Stomach (tissue), 9 donors: ENCODE data around the gene MYO9A. TPM values are rescaled to one million over a fixed set of nuclear protein-coding genes. Genes with fewer than 3 reads are reported as not detected.

ENCODE experiments used
- DNase-seq, 2 donors: peaks; one replicate each; pipeline versions ENCODE4 v3.0.0 to v3.0.0-alpha.2; 2013 to 2019
- H3K27ac ChIP-seq, 5 donors: fragments of 200-600 bp in 4 of 5; sonication (generic) in 4 of 5; one replicate each; pipeline ENCODE4 v1.5.1; 2013 to 2019; ENCODE audit warnings: mild to moderate bottlenecking in 1 of 5, moderate library complexity in 1 of 5
- H3K27me3 ChIP-seq, 3 donors: fragments of 200-600 bp; sonication (generic); one replicate each; pipeline ENCODE4 v1.5.1; 2017 to 2019; ENCODE audit warnings: mixed run types in 1 of 3
- H3K36me3 ChIP-seq, 4 donors: fragments of 200-600 bp; sonication (generic); 1 replicate in 3 of 4; 2 replicates in 1 of 4; pipeline ENCODE4 v1.5.1; 2016 to 2019
- H3K4me1 ChIP-seq, 4 donors: fragments of 200-600 bp; sonication (generic); one replicate each; pipeline ENCODE4 v1.5.1; 2016 to 2019
- H3K4me3 ChIP-seq, 4 donors: fragments of 200-600 bp; sonication (generic) in 3 of 4; one replicate each; pipeline ENCODE4 v1.5.1; 2016 to 2019; ENCODE audit warnings: mild to moderate bottlenecking in 1 of 4
- H3K9me3 ChIP-seq, 4 donors: fragments of 200-600 bp; sonication (generic); one replicate each; pipeline ENCODE4 v1.5.1; 2016 to 2019
- EP300 ChIP-seq: sonication (generic); formaldehyde crosslinking; IDR thresholded peaks from one replicate; pipeline ENCODE4 v1.6.1; 2017; ENCODE audit warnings: antibody characterized with exemption
- POLR2A ChIP-seq, 4 donors: fragments of 450-650 bp; IDR thresholded peaks; one replicate each; pipeline ENCODE4 v1.6.1; 2016; ENCODE audit warnings: antibody characterized with exemption in 4 of 4, control low read depth in 2 of 4, mild to moderate bottlenecking in 1 of 4, moderate library complexity in 1 of 4
- POLR2AphosphoS5 ChIP-seq, 3 donors: sonication (generic); formaldehyde crosslinking; IDR thresholded peaks; one replicate each; pipeline ENCODE4 v1.6.1; 2016; ENCODE audit warnings: antibody characterized with exemption in 3 of 3
- WGBS, 5 donors: extraction: QIAGEN DNeasy Blood & Tissue Kit in 3 of 5; methylation state at CpG; one replicate each; pipeline versions ENCODE4 v1.1.5 to v1.1.7; 2013 to 2018; 5-methylcytosine and 5-hydroxymethylcytosine counted together
- intact Hi-C: fragments of 100-400 bp; cut with DNase I; formaldehyde crosslinking; loops from one replicate; pipeline ENCODE4 v1.15.1; 2023; ENCODE audit warnings: low total_unique reads
- polyA plus RNA-seq, 3 donors: library from polyadenylated mRNA; stranded (reverse); fragments of 200-250 nt; gene quantifications; one replicate each; pipeline ENCODE4 v1.2.3, GENCODE V29; 2013
- total RNA-seq, 5 donors: library from RNA; depleted of rRNA; stranded (reverse); fragments of >200 nt; gene quantifications; one replicate each; pipeline versions ENCODE4 v1.1.0 to v1.2.3, GENCODE V29; 2014 to 2016
- TF ChIP-seq, protein P1 (sequence below), 7 experiments: fragments of 450-650 bp in 4 of 7; fragments of 200-600 bp in 3 of 7; sonication (generic) in 3 of 7; IDR thresholded peaks; one replicate each; pipeline ENCODE4 v1.5.1; 2016 to 2019; ENCODE audit warnings: antibody characterized with exemption in 7 of 7, control low read depth in 2 of 7, mild to moderate bottlenecking in 1 of 7
- donor health status: healthy with polysubstance abuse.
- donor health status: Bipolar disorder and iron deficiency.
- donor health status: healthy.

Gene MYO9A
- total and polyA plus RNA-seq, 8 donors: 2.2 to 120 (median 39.0) TPM

DNA sequence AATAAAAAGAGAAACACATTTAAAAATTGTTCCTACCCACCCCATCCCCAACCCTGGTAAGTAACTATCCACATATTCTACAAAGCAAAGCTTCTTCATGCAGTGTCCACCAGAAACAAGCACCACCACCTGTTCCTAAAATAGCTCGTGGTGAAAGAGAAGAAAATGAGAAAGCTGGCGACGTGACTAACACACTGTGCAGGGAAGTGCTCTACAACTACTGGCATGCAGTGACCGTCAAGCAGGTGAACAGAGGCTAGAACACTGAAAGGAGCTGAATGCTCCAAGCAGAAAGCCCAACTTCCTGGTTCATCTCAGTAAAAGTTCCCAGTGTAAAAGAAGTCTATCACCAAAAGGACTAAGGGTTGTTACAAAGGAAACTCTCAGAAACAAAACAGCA lies 226.9 kb downstream of the MYO9A start:
- Histone ChIP-seq H3K27ac (no peak overlapping the region), H3K9me3 (no peaks in the 10 kb centered on the region), H3K4me3 (no peak overlapping the region), H3K4me1 (no peaks in the 10 kb centered on the region), H3K36me3 (peaks cover 6 to 47% (median 35%) of the 10 kb centered on the region in 4 donors), H3K27me3 (no peaks in the 10 kb centered on the region)
- TF ChIP-seq POLR2A (IDR thresholded peaks at IDR 0.05) (no peak), POLR2AphosphoS5 (IDR thresholded peaks at IDR 0.05) (no peak), EP300 (no peak)
- TF ChIP-seq, protein P1, sequence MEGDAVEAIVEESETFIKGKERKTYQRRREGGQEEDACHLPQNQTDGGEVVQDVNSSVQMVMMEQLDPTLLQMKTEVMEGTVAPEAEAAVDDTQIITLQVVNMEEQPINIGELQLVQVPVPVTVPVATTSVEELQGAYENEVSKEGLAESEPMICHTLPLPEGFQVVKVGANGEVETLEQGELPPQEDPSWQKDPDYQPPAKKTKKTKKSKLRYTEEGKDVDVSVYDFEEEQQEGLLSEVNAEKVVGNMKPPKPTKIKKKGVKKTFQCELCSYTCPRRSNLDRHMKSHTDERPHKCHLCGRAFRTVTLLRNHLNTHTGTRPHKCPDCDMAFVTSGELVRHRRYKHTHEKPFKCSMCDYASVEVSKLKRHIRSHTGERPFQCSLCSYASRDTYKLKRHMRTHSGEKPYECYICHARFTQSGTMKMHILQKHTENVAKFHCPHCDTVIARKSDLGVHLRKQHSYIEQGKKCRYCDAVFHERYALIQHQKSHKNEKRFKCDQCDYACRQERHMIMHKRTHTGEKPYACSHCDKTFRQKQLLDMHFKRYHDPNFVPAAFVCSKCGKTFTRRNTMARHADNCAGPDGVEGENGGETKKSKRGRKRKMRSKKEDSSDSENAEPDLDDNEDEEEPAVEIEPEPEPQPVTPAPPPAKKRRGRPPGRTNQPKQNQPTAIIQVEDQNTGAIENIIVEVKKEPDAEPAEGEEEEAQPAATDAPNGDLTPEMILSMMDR (IDR thresholded peaks at IDR 0.05): no peak
- peak in 1 of 2 donors; percentile 4 for DNase-seq
- WGBS, 5 donors: 42 to 63% (median 55%) methylated on average over 4 of the region's 4 CpGs
- intact Hi-C loops: no loop called here

DNA sequence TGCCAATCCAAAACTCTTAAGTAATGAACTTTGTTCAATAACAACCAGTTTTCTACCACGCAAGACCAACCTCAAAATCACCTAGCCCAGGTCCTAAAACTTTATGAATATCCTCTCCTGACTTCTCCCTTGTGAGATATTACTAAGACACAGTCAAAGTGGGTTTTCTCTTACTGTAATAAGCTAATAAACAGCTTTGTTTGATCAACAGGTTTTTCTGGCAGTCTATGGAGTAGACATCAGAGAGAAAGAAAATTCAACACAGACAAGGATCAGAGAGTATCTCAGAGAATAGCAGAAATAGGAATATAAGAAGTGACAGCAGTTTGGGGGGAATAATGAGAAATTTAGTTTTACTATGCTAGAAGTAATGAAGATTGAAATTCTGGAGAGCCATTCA lies 228.0 kb downstream of the MYO9A start:
- intact Hi-C loops: no loop called here
- peaks cover 6 to 54% (median 38%) of the 10 kb centered on the region in 4 donors for H3K36me3 ChIP-seq
- H3K4me1 ChIP-seq: no peaks in the 10 kb centered on the region
- no peak for DNase-seq
- H3K4me3 ChIP-seq: no peak overlapping the region
- no peak overlapping the region for H3K27ac ChIP-seq
- 93 to 100% (median 98%) methylated on average over 1 of the region's 1 CpG for WGBS, 5 donors
- H3K27me3 ChIP-seq: no peaks in the 10 kb centered on the region
- no peaks in the 10 kb centered on the region for H3K9me3 ChIP-seq
- TF ChIP-seq, protein P1 (IDR thresholded peaks at IDR 0.05): no peak
- TF ChIP-seq POLR2A (IDR thresholded peaks at IDR 0.05) (no peak), POLR2AphosphoS5 (IDR thresholded peaks at IDR 0.05) (no peak), EP300 (no peak)

DNA sequence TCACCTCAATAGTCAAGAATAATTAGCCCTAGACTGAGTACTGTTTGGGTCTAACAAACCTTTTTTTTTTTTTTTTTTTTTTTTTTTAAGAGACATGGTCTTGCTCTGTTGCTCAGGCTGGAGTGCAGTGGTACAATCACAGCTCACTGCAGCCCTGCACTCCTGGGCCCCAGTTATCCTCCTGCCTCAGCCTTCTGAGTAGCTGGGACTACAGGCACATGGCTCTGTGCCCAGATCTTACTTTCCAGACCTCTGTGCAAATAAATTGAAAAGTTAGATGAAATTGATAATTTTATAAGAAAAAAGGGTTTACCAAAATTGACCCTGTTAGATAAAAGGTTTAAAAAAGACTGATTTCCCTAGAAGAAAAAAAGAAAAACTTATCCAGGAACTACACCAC lies 228.6 kb downstream of the MYO9A start:
- TF ChIP-seq, protein P1 (IDR thresholded peaks at IDR 0.05): no peak
- TF ChIP-seq EP300 (no peak), POLR2A (IDR thresholded peaks at IDR 0.05) (no peak), POLR2AphosphoS5 (IDR thresholded peaks at IDR 0.05) (no peak)
- H3K4me1 ChIP-seq: no peaks in the 10 kb centered on the region
- peaks cover 6 to 53% (median 39%) of the 10 kb centered on the region in 4 donors for H3K36me3 ChIP-seq
- H3K4me3 ChIP-seq: no peak overlapping the region
- DNase-seq: peak in 1 of 2 donors; percentile 4
- no peaks in the 10 kb centered on the region for H3K9me3 ChIP-seq
- H3K27me3 ChIP-seq: no peaks in the 10 kb centered on the region
- intact Hi-C loops: no loop called here
- H3K27ac ChIP-seq: no peak overlapping the region

DNA sequence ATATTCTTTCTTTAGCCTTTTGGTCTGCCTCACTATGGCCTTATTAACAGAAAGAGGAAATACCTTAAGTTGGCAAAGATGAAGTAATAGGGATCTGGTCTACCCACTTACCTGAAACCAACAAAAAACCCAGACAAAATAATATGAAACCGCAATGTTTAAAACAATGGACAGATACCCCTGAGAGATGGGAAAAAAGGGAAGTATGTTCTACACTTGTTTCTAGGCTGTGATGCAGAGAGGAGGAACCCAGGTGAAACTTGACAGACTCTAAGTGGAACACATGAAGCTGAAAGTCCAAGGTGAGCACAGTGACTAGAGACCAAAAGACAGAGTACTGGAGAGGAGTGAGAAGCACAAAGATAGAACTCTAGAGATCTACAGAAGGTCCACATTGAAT lies 229.2 kb downstream of the MYO9A start:
- Histone ChIP-seq H3K36me3 (peaks cover 6 to 47% (median 39%) of the 10 kb centered on the region in 4 donors), H3K4me1 (no peaks in the 10 kb centered on the region), H3K4me3 (no peak overlapping the region), H3K9me3 (no peaks in the 10 kb centered on the region), H3K27ac (no peak overlapping the region), H3K27me3 (no peaks in the 10 kb centered on the region)
- 91 to 100% (median 98%) methylated on average over 1 of the region's 1 CpG for WGBS, 5 donors
- intact Hi-C loops: no loop called here
- TF ChIP-seq POLR2AphosphoS5 (IDR thresholded peaks at IDR 0.05) (no peak), POLR2A (IDR thresholded peaks at IDR 0.05) (no peak)
- DNase-seq: no peak

DNA sequence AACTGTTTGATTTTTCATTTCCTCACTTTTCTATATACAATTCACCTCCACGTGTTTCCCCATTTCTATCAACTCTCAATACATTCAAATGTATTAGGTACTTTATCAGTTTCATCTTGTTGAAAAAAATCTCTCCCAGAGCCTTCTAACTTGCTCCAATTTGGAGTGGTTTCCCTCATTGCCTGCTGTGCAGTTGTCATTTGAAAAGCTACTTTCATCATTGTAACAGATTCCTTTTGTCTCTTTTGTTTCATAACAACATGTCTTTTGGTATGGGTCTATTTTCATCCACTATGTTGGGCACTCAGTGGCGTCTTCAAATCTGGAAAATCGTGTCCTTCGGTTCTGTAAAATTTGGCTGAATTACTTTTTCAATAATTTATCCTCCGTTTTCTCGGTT lies 232.6 kb downstream of the MYO9A start:
- no peak for TF ChIP-seq POLR2AphosphoS5 (IDR thresholded peaks at IDR 0.05)
- TF ChIP-seq, protein P1 (IDR thresholded peaks at IDR 0.05): no peak
- intact Hi-C loops: no loop called here
- Histone ChIP-seq H3K4me1 (no peaks in the 10 kb centered on the region), H3K4me3 (no peak overlapping the region), H3K27me3 (no peaks in the 10 kb centered on the region), H3K27ac (no peak overlapping the region), H3K9me3 (no peaks in the 10 kb centered on the region), H3K36me3 (peaks cover 6 to 58% (median 54%) of the 10 kb centered on the region in 4 donors)
- no peak for DNase-seq
- 89 to 95% (median 92%) methylated on average over 6 of the region's 6 CpGs for WGBS, 5 donors
